Stimulated activated CD8-positive, alpha-beta memory T cell treated with anti-CD3 and anti-CD28 coated beads, Interleukin-4, amount 100 ng/mL, for 24 hours (primary cell): Measurements from ENCODE around the gene PIGK.

Experiments used
- DNase-seq: peaks from one replicate; pipeline ENCODE4 v3.0.0-alpha.2; 2020; ENCODE audit warnings: low read depth

The PIGK gene

DNA sequence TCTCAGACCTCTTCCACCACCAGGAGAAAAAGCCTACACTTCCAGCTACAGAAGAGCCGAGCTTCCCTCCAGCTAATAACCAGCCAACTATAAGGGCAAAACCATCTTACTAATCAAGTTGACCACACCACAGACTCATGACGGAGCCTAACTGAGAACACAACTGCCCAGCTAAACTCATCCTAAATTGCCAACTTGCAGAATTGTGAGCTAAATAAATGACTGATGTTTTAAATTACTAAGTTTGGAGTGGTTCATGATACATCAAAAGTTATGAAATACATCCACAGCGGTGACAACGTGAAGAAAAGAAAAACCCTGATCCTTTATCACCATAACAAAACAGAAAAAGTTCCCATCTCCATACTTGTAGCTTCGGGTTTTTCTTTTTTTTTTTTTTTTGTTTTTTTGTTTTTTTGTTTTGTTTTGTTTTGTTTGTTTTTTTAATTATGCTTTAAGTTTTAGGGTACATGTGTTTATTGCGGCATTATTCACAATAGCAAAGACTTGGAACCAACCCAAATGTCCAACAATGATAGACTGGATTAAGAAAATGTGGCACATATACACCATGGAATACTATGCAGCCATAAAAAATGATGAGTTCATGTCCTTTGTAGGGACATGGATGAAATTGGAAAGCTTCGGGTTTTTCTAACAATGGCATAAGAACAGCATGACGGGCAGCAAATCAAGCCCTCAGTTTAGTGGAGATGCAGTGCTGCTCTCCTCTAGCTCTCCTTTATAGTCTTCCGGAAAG, 122.6 kb downstream of the PIGK start:
- no peak for DNase-seq

DNA sequence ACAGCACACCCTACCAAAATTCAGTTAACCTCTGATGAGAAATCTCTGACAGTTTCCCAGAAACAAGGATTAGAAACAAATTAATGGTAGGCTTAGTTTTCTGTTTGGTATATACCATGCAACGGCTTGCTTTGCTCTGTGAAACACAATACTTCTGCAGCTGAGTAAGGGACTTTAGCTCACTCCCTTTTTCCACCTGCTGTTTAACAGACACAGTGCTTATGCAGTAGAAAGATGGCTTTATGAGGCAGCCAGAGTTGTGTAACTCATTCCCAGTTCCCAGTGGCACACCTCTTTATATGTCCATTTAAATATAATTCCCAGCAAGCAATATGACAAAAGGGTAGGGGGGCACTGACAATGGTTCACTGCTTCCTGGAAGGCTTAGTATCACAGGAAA, 124.0 kb downstream of the PIGK start:
- DNase-seq: no peak

DNA sequence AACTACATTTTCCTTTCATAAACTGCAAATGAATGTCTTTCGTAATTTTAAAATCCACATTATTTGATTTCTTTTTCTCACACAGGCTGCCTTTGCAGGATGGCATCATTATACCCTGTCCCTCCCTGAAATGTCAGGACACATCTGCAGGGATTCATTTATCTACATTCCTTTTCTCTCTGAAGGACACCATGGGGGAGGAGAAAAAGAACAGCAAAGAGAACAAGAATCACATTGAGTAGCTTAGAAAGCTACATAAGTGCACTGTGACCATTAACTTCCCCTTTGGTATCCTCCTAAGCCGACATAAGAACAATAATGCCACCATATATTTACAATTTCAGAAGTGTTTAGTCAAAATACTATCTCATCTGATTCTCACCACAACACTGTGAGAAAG, 129.5 kb downstream of the PIGK start:
- no peak for DNase-seq

DNA sequence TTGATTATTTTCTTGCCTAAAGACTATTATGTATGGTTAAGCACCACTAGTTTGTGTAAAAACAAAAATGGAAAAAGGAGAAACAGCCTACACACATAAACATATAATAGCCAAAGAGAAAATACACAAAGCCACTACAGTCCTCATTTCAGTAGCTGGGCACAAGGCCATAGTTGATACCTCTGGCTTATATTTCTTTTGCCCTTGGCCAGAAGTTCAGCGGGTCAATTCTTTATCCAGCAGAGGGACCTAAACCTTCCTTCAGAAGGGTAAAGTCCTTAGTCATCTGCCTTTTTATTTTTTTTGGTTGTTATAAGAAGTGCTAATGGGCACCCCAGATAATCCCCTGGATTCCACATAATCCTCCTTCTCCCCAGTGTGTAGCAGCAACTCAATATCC, 134.1 kb downstream of the PIGK start:
- DNase-seq: no peak

DNA sequence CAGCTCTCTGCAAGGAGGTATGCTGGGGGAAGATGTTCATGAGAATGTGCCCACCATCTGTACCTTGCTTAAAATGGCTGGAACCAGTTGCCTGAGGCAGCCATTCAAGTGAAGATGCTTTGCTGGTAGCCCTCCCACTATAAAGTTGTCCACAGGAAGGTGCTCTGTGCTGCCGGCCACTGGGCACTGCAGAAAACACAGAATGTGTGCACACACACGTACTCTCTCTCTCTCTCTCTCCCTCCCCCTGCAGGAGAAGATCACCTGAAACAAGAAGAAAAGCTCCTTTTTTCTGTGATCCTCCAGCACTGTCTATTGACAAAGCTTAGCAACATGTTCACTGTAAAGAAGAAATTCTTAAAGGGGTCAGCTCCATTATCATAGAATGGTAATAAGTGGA, 134.8 kb downstream of the PIGK start:
- no peak for DNase-seq

DNA sequence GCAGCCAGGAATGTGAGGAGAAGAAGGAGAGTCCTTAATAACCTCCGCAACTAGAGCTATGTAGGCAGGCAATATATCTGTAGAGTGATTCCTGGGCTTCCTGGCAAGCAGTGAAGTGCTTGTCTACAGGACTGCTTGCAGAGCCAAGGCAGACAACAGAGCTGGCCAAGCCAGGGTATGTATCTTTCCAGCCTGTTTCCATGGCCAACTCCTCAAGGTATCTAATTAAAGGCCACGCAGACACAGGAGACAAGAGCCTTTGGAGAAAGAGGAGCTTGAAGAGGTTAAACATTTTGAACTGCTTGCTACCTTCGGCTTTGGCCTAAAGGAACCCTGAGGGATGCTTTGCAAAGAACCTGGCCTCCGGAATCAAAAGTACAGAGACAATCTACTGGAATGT, 137.4 kb downstream of the PIGK start:
- DNase-seq: no peak

DNA sequence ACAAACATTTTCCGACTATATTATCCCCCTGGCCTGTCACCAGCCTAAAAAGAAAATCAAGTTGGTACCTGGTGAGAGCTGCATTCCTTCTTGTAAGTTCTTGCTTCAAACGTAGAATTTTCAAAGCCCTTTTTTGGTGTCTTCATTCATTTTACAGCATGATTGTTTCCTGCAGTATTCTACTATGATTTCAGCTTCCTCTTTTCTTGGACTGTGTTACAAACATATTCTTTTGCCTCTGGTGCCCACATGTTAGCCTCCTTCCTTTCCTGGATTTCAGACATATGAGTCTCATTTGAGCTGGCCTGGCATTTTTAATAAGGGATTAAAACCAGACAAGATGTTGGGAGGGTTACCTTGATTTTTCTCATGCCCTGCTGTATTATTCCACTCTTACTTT, 142.5 kb downstream of the PIGK start:
- DNase-seq: no peak

DNA sequence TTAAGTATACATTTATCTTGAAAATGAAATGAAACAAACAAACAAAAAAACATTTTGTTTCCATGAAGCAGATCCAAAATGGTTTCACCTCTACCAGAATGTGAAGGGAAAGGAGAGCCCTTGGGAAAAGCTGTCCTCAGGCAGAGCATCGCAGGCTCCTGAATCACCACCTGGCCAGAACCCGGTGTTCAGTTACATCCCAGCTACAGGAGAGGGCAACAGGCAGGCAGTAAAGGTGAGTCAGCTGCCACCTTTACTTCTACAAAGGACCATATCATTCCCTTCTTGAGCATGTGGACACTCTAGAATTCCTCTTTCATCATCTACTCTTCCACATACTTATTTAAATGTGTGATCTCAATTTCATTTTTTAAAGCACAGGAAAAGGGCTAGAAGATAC, 151.2 kb downstream of the PIGK start:
- DNase-seq: no peak

DNA sequence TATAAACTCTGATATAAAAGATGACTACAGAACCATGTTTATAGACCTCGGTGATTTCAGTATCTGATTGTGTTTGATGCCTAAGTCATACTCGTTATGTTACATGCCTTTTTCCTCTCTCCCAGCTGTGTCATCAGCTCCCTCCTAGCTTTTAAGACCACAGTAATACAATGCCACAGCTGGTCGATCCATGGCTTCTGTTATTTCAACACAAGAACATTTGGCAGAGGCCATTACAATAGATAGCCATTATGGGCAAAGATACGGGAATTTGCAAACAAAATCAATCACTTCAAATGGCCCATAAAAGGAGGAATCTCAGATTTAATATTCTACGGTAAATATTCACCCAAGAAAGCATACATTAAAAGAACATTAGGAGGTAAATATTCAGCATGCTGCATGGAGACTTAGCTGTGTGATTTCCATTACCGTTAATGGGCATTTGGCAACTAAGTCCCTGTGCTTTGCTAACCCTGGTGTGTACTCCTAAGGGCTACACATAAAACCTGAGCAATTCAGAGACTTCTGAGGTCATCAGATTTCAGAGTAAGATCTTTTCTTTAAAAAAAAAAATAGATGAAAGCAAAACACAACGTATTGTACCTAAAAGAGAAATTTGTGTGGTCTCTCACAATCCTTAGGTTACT, 153.4 kb downstream of the PIGK start:
- DNase-seq: no peak

DNA sequence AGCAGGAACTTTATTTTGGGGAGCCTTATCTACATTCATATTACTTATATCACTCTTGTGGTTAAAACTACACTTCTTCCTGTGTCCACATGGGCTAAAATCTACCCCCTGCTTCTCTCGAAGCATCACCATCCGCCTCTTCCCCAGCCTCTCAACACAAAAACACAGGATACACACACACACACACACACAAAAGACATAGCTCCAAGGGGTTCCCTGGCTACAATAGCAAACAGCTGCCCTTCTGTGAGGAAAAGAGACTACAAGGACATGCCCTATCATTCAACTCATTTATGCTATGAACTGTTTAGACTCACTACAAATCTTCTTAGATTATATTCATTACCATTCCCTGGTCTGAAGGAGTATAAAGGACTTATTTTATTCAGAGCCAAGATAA, 155.0 kb downstream of the PIGK start:
- DNase-seq: no peak

DNA sequence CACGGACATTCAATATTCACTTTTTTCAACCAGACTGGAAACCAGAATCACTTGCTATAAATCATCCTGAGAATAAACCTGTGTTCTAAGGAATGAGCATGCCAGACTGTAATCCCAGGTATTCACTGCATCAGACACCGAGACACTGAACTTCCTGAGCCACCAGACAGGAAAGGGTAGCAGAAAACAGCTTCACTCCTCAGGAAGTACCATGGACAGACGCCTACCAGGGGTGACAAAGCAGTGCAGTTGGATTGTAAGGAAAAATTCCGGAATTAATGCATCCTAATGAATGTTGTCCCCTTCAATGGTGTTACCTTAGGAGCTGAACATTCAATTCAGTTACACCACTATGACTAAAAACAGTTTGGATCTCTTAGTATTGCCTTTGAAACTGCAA, 156.1 kb downstream of the PIGK start:
- no peak for DNase-seq

DNA sequence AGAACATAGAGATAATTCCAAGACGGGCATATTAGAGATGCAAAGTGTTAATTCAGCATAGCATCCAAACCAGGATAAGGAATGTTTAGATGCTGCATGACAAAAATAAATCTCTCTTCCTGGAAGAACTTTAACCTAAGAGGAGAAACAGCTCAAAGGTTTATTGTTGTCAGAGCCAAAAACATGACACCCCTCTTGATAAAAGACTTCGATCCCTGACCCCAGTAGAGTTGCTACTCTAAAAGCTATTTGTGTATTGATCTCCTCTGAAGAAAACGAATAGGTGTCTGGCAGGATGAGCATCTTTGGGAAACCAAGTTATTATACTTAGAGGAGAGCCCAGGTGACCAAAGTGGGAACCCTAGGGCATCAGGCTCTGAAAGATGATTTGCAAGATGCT, 158.1 kb downstream of the PIGK start:
- DNase-seq: no peak

DNA sequence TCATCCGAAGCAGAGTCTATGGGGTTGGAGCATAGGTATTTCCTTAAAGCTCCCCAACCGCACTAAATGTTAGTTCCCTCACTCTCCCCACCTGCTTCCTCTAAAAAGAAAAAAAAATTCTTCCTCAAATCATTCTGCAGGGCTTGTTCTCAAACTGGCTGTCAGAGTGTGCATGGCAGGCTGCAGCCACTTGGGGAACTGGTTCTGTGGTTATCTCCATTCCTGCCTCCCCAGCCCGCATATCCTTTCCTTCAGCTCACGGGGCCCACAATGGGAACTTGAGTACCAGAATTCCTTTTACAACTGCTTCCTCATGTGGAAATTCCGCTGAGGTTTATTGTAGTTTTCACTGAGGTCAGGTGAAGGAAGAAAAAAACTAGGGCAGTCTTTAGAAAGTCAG, 159.2 kb downstream of the PIGK start:
- no peak for DNase-seq

DNA sequence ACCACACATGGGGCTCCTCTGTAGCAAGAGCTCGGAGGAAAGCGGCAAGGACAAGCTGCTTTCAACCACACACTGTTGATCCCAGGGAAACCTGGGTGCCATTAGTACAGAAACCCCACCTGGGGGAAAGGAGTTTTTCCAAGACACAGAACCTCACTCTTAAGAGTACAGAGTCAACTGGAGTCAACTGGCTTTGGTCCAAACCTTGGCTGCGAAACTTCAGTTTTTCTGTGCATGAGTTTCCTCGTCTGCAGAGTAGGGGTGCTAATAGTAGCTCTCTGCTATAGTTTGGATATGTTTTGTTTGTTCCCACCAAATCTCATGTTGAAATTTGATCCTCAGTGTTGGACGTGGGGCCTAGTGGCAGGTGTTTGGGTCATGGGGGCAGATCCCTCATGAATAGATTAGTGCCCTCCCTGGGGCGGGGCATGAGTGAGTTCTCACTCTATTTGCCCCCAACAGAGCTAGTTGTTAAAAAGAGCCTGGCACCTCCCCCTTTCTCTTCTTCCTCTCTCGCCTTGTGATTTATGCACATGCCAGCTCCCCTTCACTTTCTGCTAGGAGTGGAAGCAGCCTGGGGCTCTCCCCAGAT, 161.1 kb downstream of the PIGK start:
- DNase-seq: no peak

DNA sequence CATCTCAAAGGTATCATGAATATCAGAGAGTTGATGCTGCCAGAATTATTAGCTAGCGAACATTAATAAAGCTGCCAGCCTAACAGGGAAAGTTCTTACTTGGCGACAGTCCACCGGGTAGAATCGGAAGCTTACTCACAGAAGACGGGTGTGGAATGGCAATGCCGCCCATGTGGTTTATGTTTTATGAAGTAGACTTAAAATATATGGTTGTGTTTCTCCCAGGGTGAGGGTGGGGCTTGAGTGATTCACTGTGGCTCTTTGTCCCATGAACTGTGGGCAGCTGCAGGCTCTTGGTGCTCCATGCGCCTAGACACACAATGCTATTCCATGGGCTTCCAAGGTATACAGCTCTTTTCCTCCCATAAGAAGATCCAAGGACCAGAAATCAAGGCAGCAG, 162.7 kb downstream of the PIGK start:
- DNase-seq: no peak

DNA sequence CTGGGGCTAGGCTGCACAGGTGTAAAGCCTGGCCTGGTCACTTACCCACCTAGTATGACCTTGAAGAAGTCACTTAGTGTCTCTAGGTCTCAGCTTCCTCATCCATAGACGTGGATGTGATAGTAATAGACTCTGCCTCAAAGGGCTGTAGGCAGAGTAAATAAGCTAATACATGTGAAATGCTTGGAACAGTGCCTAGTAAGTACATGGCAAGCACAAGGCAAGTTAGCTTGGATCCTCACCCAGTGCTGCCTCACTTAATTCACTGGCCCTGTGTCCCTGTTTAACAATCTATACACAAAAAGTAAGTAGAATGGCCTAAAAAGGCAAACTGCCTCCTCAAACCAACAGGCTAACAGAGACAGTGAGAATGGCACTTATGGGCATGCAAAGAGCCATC, 167.8 kb downstream of the PIGK start:
- no peak for DNase-seq

DNA sequence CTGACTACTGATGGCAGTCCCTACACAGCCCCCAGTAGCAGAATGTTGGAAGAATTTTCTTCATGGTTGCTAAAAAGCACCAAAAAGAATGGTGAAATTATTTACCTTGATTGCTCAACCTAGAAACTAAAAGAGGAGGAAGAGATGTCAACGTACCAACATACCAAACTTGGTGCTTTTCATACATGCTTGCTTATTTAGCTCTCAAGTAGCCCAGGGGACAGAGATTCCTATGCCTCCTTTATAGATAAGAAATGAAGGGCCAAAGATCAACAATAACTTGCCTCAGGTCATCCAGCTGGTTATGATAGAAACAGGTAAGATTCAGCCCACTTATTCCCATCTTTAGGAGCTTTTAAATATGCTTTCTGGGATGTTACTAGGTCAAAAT, 170.6 kb downstream of the PIGK start:
- DNase-seq: no peak

DNA sequence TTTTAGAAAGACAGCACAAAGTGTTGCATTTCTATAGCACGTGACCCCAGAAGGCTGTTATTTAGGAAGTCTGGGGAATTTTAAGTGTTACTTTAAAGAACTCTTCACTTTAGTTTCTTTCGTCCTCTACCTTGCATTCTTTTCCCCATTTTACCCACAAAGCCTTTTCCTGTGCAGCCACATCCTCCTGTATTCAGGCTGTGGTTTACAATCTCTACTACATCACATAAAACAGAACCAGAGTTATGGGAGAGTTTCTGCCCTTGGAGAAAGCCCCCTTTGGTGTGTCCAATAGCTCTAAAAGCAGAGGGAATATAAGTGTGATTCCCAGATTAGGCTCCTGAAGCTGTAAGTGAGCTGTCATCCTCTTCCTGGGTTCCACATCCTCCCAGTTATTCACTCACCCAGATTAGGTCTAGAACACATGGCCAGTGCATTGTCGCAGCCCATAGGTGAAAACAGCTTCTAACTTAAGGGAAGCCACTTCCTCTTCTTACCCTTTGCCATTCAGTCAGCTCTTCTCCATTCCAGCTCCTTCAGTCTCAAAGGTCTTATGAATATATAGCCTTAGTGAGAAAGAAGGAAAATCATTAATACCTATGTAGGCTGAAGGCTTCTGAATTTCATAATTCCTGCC, 171.1 kb downstream of the PIGK start:
- no peak for DNase-seq

DNA sequence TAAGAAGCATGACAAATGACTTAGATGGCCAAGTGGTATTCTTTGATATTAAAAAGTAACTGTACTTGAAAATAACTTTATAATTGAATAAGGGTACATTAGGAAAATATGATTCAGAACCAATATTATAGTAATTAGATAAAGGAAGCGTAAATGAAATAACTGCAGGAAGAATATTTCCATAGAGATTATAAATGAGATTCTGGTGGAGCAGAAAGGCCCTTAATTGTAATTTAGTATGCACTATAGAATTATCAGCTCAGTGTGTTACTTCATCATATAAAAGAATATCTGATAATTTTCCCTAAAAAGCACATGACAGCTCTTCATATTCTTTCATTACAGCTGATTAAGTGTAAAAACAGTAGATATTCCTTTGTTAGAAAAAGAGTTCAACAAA, 171.7 kb downstream of the PIGK start:
- DNase-seq: no peak

DNA sequence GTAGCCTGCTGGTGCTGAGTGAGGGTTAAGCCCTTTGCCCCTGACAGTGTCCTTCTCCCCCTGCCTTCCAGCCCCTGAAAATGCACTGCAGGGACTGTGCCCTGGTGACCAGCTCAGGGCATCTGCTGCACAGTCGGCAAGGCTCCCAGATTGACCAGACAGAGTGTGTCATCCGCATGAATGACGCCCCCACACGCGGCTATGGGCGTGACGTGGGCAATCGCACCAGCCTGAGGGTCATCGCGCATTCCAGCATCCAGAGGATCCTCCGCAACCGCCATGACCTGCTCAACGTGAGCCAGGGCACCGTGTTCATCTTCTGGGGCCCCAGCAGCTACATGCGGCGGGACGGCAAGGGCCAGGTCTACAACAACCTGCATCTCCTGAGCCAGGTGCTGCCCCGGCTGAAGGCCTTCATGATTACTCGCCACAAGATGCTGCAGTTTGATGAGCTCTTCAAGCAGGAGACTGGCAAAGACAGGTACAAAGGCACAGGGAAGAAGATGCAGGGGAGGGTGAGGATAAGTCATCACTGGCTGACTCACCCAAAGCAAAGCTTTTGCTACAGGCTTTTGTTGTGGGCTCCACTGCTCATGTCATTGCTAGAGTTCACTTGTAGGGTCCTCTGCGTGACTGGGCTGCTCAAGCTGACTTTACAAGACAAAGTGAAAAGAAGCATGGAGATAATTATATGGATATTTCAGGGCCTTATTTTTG, 174.9 kb downstream of the PIGK start:
- DNase-seq: no peak

DNA sequence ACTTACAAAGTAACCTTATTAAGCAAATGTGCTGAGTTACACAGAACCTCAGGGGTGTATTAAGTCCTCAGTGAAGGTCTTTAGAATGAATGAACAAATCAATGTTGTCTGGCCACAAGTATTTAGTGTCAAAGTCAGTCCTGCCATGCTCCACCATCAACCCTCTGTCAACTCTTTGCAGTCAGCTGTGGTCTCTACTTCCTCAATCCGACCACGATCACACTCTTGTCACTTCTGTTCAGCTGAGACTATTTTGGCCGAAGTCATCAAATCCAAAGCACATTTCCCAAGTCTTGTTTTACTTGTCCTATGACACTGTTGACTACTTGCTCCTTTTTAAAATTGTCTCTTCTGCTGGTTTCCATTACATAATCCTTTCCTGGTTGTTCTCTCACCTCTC, 178.4 kb downstream of the PIGK start:
- no peak for DNase-seq

DNA sequence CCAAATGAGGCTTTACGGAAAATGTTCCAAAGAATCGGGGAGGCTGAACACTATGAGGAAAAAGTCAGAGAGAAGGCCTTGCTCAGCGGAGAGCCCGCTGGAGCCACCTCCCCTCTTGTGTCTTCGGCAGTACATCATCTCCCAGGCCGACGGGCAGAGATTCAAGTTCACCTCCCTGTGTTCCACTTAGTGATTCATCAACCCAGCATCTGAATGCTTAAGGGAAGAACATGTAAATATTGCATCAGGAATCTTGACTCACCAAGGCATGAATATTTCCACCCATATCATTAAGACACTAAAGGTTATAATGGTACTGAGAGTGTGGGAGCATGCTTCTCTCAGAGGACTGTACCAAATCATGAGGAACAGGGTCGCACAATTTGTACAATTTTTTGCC, 179.5 kb downstream of the PIGK start:
- DNase-seq: no peak

DNA sequence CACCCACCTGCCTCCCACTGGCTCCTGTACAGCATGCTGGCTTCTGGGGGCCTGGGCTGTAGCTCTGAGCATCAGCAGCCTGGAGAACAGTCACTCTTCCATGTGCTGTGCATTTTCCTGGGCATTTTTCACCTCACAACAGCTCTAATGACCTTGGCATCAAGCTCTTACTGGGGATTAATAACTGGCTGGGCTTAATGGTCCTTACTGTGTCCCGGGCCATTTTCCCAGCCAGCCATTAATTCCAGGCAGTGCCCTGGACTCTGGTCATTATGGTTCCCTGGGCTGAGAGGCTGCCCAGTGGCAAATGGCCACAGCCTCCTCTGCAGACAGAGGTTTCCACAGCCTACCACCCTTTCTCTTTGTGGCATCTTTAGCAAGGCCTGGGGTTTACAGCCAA, 180.1 kb downstream of the PIGK start:
- DNase-seq: no peak
